Measurements from ENCODE around the gene VSX2.

VSX2 gene

DNA sequence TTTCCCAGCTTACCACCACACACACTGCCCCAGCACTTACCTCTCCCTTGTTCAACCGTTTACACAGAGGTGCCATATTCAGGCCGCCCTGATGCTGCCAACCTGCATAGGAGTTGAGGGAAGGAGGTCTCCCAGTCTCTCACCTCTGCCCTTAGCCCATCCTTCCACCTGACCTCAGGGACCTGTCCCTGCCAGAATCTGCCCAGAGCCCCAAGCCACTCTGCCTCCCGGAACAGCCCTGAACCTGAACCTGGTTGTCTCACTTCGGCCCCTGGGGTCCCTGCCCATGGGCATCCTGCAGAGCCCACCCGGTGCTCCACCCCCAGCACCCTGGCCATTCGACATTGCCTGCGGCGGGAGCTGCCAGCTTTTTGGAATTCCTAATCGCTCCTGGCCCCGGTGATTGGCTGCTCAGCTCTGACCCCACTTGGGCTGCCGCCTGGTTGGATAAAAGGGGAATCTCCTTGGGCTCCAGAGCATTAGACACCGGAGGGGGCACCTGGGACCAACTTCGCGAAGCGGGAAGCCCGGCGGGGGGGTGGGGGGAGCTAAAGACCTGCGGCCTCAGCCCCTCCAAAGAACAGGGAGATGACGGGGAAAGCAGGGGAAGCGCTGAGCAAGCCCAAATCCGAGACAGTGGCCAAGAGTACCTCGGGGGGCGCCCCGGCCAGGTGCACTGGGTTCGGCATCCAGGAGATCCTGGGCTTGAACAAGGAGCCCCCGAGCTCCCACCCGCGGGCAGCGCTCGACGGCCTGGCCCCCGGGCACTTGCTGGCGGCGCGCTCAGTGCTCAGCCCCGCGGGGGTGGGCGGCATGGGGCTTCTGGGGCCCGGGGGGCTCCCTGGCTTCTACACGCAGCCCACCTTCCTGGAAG is at the start of gene VSX2:
Gene VSX2, plus strand, starts transcription at position 476 of the 874 bp plus-strand sequence. Its CDS starts 113 bp downstream, at position 589.
- no peak for DNase-seq

DNA sequence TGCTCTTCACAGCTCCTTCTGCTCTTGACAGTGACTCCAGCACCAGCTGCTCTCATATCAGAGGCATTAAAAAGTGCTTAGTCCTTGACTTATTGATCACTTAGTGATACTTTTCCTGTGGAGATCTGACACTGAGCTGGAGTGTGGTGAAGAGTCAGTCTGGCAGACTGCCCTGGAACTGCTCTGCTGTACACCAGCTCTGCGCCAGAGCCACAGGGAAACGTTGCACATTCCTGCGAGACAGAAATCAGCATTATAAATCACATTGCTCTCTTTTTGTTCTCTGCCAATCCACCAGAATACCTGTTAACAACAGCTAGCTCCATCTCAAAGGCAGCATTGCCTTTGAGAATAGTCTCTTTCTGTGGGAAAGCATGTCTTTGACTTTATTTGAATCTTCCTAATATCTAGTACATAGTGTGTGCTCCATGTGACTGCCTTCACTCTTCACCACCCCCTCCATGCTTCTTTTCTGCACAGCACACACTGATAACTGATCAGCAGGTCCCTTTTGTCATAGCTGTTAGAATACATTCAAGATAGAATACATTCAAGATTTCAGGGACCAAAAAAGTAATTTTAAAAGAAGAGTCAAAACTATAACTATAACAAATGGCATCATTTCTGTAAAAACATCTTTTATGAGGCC is 48.2 kb upstream of the VSX2 start:
- no peak for DNase-seq

DNA sequence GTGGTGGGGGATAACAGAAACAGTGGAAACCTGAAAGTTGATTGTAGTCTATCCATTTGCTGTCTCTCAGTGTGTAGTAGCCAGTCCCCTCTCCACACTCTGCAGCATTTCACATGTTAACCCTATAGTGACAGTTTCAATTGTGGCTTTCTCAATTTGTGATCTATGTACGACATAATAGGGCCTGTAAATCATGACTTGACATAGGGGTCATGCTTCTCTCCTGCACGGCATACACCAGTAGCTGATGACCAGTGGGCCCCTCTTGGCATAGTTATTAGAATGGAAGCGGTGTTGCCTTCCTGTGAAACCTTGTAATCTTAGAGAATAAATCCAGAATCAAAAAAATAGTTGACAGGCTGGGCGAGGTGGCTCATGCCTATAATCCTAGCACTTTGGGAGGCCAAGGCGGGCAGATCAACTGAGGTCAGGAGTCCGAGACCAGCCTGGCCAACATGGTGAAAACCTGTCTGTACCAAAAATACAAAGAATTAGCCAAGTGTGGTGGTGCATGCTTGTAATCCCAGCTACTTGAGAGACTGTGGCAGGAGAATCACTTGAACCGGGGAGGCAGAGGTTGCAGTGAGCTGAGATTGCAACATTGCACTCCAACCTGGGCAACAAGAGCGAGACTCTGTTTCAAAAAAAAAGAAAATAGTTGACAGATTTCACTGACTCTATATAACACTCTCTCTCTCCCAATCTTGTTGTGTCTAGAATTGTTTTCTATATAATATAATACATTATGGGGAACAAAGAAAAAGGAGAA is 44.6 kb upstream of the VSX2 start:
- DNase-seq = no peak

DNA sequence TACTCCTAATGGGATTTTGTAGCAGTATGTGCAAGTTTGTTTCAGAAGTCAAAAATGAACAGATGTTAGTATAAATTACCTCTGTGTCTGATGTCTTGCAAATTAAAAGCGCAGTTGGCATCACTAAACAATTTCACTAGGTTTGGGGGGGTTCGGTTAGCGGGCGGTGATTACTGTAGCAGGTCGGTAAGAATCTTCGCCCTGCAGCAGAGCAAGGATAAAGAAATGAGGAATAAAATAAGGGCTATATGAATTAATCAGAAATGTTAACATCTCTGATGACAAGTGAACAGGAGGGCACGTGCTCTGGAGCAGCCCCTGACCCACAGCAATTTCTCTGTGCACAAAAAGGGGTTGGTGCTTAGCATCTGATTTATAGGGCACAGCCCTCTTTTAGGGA is 43.6 kb upstream of the VSX2 start:
- DNase-seq = no peak

DNA sequence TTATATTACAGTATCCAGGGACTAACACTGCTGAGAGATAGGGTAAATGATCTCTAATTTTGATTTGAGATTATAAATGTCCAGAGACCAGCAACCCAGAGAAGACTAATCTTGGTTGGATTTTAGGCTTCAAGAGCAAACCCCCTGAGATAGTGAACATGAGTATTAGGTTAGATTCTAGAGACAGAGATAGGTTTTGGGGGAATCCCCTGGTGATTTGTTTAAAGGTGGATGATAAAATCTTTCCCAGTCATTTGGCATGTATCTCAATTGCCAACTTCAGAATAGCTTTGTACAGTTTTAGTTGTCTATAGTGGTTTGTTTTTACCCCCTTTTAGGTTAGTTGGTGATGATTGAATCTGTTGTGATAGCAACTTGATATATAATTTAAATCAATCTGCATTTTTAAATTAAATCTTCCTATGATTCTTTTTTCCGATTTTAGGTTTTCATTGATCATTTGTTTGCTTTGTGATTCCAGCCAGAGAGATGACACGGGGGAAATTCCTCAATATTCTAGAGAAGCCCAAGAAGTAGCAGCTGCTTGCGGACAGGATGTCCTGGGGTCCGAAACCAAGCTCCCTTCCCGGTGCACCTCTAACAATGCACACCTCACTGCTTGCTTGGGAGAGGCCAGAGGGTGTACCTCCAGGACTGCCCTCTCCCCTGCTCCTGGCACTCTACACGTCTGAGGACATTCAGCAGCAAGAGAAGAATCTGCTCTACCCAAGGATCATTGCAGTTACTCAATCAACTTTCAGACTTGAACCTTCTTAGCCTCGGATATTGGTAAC is 40.6 kb upstream of the VSX2 start:
- DNase-seq = no peak

DNA sequence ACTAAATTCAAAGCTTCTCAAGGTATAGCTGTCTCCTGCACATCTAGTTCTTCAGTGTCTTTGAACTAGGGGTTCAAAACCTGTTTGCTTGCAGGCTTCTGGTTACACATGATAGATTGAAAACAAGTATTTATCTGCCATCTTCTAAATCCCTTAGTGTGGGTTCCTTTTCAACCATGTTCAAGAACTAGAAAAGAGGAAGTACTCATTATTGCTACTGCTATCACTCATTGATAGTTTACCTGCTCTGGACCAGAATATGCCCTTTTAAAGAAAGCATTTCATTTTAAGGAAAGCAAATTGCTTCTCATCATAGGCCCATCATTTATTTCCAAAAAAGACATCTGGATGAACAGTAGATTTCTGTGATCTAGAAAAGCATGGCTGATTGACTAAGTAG is 37.1 kb upstream of the VSX2 start:
- DNase-seq = no peak

DNA sequence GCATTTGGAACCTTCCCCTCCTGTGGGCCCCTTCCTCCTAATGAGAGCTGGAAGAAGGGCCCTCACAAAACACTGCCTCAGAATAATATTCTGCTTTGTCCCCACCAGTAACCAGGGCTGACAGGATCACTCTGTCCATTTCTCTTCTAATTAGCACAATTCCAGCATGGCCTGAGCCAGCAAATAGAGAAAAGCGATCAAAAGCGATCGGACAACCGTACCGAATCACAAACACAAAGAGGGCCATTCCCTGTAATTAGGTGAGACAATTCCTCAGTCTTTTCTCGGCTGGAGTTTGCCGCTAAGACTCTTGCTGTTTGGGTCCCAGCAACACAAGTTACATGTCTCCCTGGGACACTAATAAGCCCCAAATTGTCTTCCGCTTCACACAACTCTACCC is 35.6 kb upstream of the VSX2 start:
- no peak for DNase-seq

DNA sequence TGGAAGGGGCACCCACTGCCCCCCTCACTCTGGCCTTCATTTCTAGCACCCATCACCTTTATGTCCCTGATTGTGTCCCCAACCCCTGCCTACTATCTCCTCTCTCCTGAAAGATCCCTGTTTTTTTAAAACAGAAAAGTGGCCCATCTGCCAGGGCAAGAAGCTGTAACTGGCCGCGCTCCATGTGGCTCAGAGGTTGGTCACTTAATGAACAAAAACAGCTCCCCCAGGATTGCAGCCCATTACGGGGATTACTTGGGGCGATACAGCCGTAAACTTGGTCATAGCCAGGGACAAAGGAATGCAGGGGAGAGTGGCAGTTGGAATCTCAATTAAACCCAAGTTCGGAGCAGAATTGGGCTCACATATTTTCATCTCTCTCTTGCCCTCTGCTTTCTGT is 34.8 kb upstream of the VSX2 start:
- no peak for DNase-seq

DNA sequence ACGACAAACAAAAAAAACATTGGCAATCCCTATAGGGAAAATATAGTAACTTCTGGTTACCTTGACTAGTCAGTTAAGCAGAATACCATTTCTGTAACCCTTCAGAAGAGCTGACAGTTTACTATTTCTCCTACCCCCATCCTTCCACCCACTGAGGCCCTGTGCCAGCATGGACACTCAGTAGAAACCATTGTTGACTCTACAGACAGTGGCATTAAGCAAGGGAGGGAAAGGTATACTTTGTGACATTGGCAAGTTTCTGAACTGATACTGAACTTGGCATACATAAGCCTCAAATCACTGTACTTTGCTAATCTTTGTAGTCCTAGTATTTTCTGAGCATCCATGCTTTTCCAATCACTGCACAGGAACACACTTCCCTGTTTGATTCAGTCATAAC is 33.4 kb upstream of the VSX2 start:
- no peak for DNase-seq

DNA sequence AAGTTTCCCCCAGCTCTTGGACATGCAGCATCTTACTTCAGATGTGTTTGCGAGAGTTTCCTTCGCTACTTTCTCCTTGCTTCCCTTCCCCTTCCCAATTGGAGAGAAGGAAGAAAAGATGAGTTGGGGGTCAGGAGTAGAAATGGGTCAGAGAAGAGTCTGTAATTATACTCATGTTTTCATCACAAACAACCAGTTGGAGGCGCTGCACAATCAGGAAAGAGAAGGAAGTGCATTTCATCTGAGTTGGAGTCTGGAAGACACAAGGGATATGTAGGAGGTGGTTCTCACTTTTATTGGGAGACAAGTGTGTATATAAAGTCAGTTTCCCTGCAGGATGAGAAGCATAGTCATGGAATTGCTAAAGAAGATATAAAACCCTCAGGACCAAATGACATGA is 31.3 kb upstream of the VSX2 start:
- DNase-seq = peak; percentile 45

DNA sequence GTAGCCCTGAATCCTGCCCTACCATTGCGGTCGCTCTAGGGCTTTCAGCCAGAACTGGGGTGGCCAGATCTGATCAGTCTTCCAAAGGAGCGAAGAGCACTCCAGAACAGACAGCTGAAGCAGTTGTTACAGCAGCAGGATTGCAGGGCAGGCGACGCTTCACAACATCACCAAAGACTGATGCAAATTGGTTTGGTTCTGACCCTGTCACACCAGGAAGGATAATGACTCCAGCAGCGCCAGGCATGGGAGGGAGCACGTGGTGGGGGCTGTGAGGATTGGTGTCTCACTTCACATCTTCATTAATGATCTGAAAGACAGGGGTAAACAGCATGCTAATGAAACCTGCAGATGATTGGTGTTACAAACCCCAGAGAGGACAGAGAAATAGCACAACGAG is 30.6 kb upstream of the VSX2 start:
- no peak for DNase-seq

DNA sequence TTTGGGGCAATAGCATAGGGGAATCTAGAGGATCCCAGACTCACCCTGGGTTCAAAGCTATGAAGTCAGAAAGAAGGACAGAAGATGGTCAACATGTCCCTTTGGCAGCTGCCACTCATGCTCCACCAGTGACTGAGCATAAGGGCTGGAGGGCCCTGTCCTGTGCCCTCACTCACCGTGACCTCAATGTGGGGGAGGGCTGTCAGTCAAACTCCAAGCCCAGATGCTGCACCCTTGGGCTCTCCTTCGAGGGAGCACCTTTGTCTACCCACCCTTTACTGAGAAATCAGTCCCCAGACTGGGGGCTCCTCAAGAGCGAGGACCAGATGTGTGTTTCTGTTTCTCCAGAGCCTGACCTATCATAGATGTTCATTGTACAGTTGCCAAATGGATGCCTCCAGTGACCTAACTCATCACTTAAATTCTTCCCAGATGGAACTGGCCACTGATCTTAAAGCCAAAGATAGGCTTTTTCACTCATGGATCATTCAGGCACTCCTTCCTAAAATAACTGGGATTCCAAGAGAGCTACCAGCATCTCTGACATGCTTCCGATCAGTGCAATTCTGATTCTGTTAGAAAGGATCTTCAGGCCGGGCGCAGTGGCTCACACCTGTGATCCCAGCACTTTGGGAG is 27.2 kb upstream of the VSX2 start:
- DNase-seq = no peak

DNA sequence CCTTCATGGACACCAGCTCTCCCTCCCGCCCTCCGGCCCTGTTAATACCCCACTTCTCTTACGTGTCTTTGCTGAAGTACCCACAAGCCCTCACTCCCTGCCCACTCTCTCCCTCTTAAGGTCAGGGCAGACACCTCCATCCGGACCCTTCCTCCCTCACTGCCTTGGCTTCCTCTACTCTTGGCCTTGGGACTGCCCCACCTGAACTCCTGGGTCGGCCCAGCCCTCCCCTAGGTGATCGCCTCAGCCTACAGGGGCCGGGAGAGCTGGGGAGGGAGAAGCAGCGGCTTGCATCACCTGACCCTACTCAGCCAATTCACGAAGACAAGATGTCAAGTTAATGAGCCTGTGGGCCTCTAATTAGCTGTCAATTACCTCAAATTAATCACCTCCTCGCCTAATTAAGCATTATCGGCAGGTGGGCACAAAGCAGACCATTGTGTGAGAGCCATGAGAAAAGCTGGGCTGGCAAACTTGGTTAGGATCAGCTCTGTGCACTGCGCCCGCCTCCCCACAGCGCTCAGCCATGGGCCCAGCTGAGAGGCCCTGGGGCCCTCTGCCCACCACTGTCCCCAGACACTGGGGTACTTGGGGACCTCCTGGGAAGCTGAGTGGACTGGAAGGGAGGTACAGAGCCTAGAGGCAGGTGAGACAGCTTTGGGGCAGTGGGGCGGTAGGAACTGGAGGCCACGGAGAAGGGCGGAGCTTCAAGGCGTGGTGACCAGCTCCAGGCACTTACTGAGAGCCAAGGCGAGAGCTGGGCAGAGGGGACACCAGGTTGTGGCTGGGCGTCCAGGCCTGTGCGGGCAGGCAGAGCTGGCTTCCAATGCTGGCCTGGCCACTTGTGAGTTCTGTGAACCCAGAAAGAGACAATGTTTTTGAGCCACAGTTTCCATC is 25.1 kb upstream of the VSX2 start:
- DNase-seq = no peak

DNA sequence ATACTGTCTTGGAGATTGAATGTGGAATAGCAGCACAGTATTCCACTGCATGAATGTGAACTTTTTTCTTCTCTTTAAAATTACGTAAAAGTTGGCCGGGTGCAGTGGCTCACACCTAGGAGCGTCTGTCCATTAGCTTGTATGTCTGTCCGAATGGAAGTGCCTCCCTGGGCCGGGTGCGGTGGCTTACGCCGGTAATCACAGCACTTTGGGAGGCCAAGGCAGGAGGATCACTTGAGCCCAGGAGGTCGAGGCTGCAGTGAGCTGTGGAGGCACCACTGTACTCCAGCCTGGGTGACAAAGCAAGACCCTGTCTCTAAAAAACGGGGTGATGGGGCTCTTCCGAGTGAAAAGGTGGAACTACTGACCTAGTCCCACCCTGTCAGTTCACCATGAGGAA is 22.6 kb upstream of the VSX2 start:
- DNase-seq = no peak

DNA sequence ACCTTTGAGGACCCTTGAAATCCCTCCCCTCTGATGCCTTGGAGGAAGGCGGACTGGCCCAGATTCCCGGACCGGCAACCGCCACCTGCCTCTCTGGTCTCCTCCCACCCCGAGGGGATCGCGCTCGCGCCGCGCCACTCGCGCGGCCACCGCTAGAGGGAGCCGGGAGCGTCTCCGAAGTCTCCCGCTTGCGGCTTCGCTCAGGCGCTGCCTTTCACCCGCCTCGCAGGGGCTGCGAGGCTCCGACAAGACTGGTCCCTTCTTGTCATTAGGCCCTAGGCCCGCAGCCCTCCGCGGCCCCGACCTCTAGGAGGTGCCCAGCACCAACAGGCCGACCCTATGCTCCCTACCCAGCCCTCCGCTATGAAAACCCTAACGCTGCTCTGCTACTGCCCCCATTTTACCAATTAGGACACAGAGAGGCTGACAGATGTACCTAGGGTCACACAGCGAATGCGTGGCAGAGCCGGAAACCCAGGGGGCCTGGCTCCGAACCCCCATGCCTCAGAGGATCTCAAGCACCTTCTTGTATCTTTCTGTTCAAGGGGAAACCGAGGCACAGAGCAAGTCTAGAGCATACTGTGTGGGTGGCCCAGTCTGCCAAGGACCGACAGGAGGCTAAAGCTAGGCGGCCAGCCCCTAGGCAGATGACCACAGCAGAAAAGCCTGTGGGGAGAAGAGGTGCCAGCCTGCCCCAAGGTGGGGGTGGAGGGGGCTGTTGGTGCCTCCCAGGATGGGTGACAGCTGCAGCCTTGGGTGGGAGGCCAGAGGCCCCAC is 21.4 kb upstream of the VSX2 start:
- DNase-seq = peak; percentile 73

DNA sequence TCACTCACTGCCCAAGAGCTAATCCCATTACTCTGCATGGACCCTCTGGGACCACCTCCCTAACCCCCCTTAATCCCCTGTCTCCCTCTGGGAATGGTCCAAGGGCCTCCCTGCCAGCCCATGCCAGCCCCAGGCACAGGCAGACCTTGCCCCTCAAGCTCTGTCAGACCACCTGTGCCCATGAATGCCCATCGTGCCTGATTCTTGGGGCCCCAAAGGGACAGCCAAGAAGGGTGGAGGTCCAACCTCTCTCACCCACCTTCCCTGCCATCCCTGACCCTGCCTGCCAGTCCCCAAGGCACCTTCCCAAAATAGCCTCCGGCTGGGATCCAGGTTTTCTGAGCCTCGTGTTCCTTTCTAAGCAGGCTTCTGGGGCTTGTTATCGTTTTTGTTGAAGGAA is 20.8 kb upstream of the VSX2 start:
- no peak for DNase-seq

DNA sequence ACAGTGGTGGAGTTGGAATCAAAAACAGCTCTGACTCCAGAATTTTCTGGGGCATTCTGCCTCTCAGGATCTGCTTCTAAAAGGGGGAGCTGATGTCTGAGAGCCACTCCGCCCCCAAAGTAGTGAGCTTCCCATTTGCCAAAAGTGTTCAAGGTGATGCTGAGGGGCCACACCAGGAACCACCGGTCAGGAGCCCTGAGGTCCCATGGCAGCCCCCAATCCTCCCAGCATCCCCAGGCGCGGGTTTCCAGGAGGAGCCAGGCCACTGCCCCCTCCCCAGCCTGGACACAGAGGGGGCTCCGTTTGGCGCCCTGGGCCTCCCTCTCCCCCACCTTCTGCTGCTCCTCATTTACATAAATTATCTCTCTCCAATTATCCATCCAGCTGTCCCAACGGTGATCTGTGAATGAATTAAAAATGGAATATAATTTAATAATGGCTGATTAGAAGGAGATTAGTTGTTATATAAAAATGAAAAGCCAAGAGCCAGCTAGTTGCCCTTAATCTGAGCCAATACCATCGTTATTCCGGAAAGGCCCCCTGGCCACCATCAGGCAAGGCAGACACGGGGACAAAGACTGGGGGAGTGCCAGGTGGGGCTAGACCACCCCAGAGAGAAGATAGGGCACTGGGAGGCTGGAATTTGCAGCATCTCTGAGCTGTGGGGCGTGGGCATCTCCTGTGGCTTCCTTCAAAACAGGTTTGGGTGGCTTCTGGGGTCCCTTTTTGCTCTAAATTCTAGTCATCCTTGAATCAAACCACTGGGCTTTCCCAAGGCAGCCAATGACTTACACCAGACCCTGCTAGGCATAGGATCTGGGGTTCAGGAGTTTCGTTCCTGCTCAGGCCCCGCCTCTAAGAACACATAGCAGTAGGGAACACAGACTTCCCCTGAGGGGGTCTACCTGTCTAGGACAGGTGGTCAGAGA is 19.7 kb upstream of the VSX2 start:
- no peak for DNase-seq

DNA sequence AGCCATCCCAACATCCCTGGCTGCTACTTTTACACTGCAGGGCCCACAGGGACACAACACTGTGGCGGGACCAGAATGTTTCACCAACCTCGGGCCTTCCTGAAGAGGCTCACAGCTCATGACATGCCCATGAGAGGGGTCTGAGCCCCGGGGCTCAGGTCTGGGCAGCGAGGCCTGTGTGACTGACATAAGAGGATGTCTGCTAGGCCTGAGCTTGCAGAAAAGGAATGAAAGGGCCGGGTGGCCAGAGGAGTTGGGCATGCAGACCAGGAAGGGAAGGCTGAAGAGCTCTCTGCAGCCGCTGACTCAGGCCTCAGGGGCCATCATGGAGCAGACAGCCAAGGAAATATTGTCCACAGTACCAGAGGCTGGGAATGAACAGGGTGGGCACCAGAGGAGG is 18.3 kb upstream of the VSX2 start:
- DNase-seq = no peak

DNA sequence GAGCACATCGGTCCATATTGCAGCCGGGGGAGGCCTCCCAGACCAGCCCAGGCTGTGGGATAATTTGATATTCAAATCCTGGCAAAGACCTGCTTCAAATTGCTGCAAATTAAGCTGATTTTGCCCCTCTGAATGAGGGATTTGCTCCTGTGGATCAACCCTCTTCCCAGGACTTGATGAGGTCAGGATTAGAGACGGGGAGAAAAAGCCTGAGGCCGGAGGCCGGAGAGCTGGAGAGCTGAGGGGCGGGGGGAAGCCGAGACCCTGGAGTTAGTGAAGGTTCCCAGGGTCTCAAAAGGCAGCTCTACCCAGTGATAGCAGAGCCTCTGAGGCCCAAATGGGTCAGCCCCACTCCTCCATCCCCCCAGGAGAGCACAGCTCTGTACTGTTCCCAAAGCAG is 17.5 kb upstream of the VSX2 start:
- DNase-seq = no peak

Data from hematopoietic multipotent progenitor cell treated with erythropoietin and hydrocortisone succinate and interleukin-3 and kit ligand, for 6 days (in vitro differentiated cells).